DND-41 (cell line): ENCODE results near the gene ABI3.
"Not testable (repeated sequence)": the region's sequence is repeated elsewhere in the genome, so short reads cannot be mapped to it uniquely, and the experiment has no call there.

Experiments used
- ATAC-seq: fragments of 200-7000 bp; cut with Tn5 transposase; 3 replicates; pipeline ENCODE4 v1.9.1; 2021; ENCODE audit warnings: low read depth; ENCODE audit not compliant: insufficient read depth
- DNase-seq: peaks from one replicate; pipeline ENCODE4 v3.0.0-alpha.2; 2020
- H2AFZ ChIP-seq: 2 replicates; pipeline ENCODE4 v1.6.0; 2012; ENCODE audit warnings: low read depth, low read length
- H3K27ac ChIP-seq: 2 replicates; pipeline ENCODE4 v1.5.1; 2012; ENCODE audit warnings: low read length, inconsistent platforms
- H3K27me3 ChIP-seq: fragments of 200-600 bp; sonication (generic); 2 replicates; pipeline ENCODE4 v1.6.0; 2012; ENCODE audit warnings: low read length, mild to moderate bottlenecking, inconsistent platforms; ENCODE audit not compliant: insufficient read depth, poor library complexity
- H3K36me3 ChIP-seq: 2 replicates; pipeline ENCODE4 v1.5.1; 2012; ENCODE audit warnings: low read length, inconsistent platforms; ENCODE audit not compliant: insufficient read depth
- H3K4me1 ChIP-seq: 2 replicates; pipeline ENCODE4 v1.5.1; 2012; ENCODE audit warnings: mild to moderate bottlenecking, low read length; ENCODE audit not compliant: insufficient read depth
- H3K4me2 ChIP-seq: 2 replicates; pipeline ENCODE4 v1.6.0; 2012; ENCODE audit warnings: mild to moderate bottlenecking, moderate library complexity, low read length, inconsistent platforms; ENCODE audit not compliant: insufficient read depth
- H3K4me3 ChIP-seq, 2 experiments: fragments of 200-600 bp in 1 of 2; shearing (Covaris generic) in 1 of 2; 2 replicates each; pipeline ENCODE4 v1.5.1; 2012 to 2016; ENCODE audit warnings: inconsistent platforms in 2 of 2, low read length in 2 of 2, mild to moderate bottlenecking in 2 of 2, low read depth in 1 of 2, moderate library complexity in 1 of 2
- H3K79me2 ChIP-seq: 2 replicates; pipeline ENCODE4 v1.6.0; 2012; ENCODE audit warnings: low read length, inconsistent platforms; ENCODE audit not compliant: insufficient read depth
- H3K9ac ChIP-seq: 2 replicates; pipeline ENCODE4 v1.6.0; 2012; ENCODE audit warnings: low read depth, mild to moderate bottlenecking, inconsistent platforms, low read length, moderate library complexity
- H3K9me3 ChIP-seq: 2 replicates; pipeline ENCODE4 v1.5.1; 2012; ENCODE audit warnings: low read length, moderate library complexity, mild to moderate bottlenecking, inconsistent platforms; ENCODE audit not compliant: insufficient read depth, severe bottlenecking
- H4K20me1 ChIP-seq: 2 replicates; pipeline ENCODE4 v1.6.0; 2012; ENCODE audit warnings: low read length; ENCODE audit not compliant: insufficient read depth
- CTCF ChIP-seq: IDR thresholded peaks from 2 replicates; pipeline ENCODE4 v1.5.1; 2012; ENCODE audit warnings: borderline replicate concordance, low read length, moderate library complexity, mild to moderate bottlenecking; ENCODE audit not compliant: poor library complexity, severe bottlenecking; ENCODE audit errors: extremely low read depth
- EZH2 ChIP-seq: IDR thresholded peaks from 3 replicates; pipeline ENCODE4 v1.6.1; 2012; ENCODE audit warnings: borderline replicate concordance, low read depth, mild to moderate bottlenecking, moderate library complexity, low read length, inconsistent platforms; ENCODE audit not compliant: severe bottlenecking

Gene ABI3

GRCh38 chr17:49180998-49181635 is 29.4 kb upstream of the ABI3 start:
- no peak overlapping the region for H3K27ac ChIP-seq
- DNase-seq (no peak), ATAC-seq (no peak)
- no peaks in the 10 kb centered on the region for H3K4me1 ChIP-seq
- H3K36me3 ChIP-seq = no peaks in the 10 kb centered on the region
- no peaks in the 10 kb centered on the region for H4K20me1 ChIP-seq
- H3K4me3 ChIP-seq = no peak overlapping the region
- no peak overlapping the region for H2AFZ ChIP-seq
- no peaks in the 10 kb centered on the region for H3K27me3 ChIP-seq
- no peak for TF ChIP-seq EZH2
- TF ChIP-seq CTCF = no peak
- H3K9me3 ChIP-seq = peaks cover 34% of the 10 kb centered on the region
- no peaks in the 10 kb centered on the region for H3K79me2 ChIP-seq
- H3K9ac ChIP-seq = no peak overlapping the region
- no peak overlapping the region for H3K4me2 ChIP-seq

- DNase-seq (no peak), ATAC-seq (no peak)
- no peak overlapping the region for H3K4me2 ChIP-seq
- H3K27me3 ChIP-seq = no peaks in the 10 kb centered on the region
- no peak for TF ChIP-seq CTCF
- TF ChIP-seq EZH2 = no peak
- H4K20me1 ChIP-seq = no peaks in the 10 kb centered on the region
- no peak overlapping the region for H2AFZ ChIP-seq
- no peak overlapping the region for H3K27ac ChIP-seq
- H3K9me3 ChIP-seq = peaks cover 18% of the 10 kb centered on the region
- H3K4me3 ChIP-seq = no peak overlapping the region
- H3K9ac ChIP-seq = no peak overlapping the region
- H3K79me2 ChIP-seq = no peaks in the 10 kb centered on the region
- no peaks in the 10 kb centered on the region for H3K4me1 ChIP-seq
- no peaks in the 10 kb centered on the region for H3K36me3 ChIP-seq
Measured at GRCh38 chr17:49183341-49183740, 27.2 kb upstream of the ABI3 start.

GRCh38 chr17:49183801-49184200 is 26.7 kb upstream of the ABI3 start:
- ATAC-seq (no peak), DNase-seq (no peak)
- TF ChIP-seq CTCF (no peak), EZH2 (no peak)
- Histone ChIP-seq H3K27ac (no peak overlapping the region), H3K9ac (no peak overlapping the region), H2AFZ (no peak overlapping the region), H4K20me1 (no peaks in the 10 kb centered on the region), H3K4me2 (no peak overlapping the region), H3K27me3 (no peaks in the 10 kb centered on the region), H3K36me3 (no peaks in the 10 kb centered on the region), H3K79me2 (no peaks in the 10 kb centered on the region), H3K4me3 (no peak overlapping the region), H3K9me3 (peaks cover 18% of the 10 kb centered on the region), H3K4me1 (no peaks in the 10 kb centered on the region)

GRCh38 chr17:49184522-49184921 is 26.0 kb upstream of the ABI3 start:
- not testable (repeated sequence) for H3K4me1 ChIP-seq, H3K4me2 ChIP-seq, H3K4me3 ChIP-seq, H3K27ac ChIP-seq, DNase-seq, ATAC-seq, H3K79me2 ChIP-seq, H3K36me3 ChIP-seq, H3K27me3 ChIP-seq, H4K20me1 ChIP-seq, H2AFZ ChIP-seq, H3K9ac ChIP-seq
- peaks cover 18% of the 10 kb centered on the region for H3K9me3 ChIP-seq

- not testable (repeated sequence) for H4K20me1 ChIP-seq, H3K36me3 ChIP-seq, H3K27me3 ChIP-seq, H3K4me1 ChIP-seq, H3K79me2 ChIP-seq, H3K4me2 ChIP-seq, H3K9ac ChIP-seq, ATAC-seq, H3K27ac ChIP-seq, H2AFZ ChIP-seq, H3K4me3 ChIP-seq, DNase-seq
- peaks cover 18% of the 10 kb centered on the region for H3K9me3 ChIP-seq
Measured at GRCh38 chr17:49185381-49185780, 25.1 kb upstream of the ABI3 start.
